Measurements from ENCODE around the gene NET1.
"Not testable (repeated sequence)": the region's sequence is repeated elsewhere in the genome, so short reads cannot be mapped to it uniquely, and the experiment has no call there.

The NET1 gene, protein sequence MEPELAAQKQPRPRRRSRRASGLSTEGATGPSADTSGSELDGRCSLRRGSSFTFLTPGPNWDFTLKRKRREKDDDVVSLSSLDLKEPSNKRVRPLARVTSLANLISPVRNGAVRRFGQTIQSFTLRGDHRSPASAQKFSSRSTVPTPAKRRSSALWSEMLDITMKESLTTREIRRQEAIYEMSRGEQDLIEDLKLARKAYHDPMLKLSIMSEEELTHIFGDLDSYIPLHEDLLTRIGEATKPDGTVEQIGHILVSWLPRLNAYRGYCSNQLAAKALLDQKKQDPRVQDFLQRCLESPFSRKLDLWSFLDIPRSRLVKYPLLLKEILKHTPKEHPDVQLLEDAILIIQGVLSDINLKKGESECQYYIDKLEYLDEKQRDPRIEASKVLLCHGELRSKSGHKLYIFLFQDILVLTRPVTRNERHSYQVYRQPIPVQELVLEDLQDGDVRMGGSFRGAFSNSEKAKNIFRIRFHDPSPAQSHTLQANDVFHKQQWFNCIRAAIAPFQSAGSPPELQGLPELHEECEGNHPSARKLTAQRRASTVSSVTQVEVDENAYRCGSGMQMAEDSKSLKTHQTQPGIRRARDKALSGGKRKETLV

DNA sequence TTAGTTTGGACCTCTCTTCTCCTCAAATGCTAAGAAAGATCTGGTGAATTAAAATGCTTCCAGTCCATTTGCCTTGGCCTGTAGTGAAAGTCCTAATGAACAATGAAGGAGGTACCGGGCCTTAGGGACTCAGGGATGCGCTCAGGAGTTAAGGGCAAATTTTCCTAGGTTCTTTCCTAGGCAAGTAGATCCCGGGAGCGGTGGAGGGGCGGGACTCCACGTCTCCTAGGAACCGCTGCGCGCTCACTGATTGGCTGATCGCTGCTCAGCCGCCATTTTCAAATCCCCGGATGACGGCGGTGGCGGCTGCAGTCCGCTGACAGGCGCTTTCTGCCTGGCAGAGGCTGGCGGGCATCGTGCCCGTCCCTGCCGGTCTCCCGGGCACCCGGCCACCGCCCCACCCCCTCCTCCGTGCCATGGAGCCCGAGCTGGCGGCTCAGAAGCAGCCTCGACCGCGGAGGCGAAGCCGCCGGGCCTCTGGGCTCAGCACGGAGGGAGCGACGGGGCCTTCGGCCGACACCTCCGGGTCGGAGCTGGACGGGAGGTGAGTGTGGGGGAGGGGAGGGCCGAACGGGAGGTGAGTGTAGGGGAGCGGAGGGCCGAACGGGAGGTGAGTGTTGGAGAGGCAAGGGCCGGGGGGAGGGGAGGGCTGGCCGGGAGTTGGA is at the start of gene NET1:
NET1 (plus strand) TSS at position 281 of the 665 bp plus-strand sequence; CDS start at position 417, 136 bp downstream.
- DNase-seq (ENCODE audit: low read depth): peak; percentile 34

DNA sequence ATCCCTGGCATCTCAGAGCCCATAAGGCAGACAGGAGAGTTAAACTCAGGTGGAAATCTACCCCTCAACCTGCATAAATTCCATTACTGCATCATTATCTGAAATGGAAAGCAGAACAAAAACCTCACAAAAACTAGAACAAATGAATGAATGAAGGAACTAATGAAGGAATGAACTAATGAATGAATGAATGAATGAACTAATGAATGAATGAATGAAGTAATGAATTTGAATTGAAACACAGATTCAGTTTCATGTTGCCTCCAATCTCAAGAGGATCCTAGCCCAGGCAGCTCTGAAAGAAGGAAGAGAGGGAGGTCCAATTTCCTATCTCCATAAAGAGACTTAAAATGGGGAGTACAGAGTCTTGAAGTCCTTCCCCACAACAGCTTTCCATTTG is 49.5 kb upstream of the NET1 start:
- DNase-seq (ENCODE audit: low read depth): no peak

DNA sequence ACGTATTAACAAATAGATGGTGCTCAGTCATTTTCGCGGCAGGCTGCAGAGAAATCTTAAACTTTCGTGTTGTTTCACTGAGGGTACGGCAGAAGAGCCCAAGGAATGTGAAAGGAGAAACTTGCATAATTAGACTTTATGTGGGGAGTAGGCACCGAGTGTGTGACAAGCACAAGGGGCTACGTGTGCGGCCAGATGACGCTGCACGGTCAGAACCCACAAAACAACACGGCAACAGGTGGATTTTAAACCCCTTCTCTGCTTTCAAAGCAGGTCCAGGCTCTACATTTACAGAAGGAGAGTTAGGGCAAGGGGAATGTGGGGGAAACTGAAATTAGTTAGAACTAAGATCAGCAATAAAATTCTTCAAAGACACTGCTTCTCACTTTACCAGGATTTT is 48.0 kb upstream of the NET1 start:
- DNase-seq (ENCODE audit: low read depth): no peak

DNA sequence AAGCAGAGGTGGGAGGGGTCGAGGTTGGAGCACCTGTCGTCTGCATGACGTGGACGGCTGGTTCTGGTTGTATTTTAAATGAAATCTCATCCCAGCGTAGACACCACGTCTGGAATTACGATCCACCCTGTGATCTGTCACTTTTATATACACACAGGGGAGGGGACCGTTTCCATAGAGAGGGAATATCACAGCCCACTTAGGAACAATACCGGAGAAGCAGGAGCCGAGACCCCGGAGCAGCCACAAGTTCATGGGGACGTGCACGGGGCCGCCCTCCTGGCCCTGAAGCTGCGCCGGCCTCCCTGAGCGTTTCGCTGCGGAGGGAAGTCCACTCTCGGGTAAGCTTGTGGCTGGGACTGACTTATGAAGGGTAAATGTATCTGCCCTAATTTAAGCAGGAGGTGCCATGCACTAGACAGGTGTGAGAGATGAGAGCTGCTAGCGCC is 47.4 kb upstream of the NET1 start, which contains the start of gene UCN3:
UCN3 (plus strand) TSS at position 77 of the 449 bp plus-strand sequence. CDS start 8,755 bp downstream, outside the sequence.
- DNase-seq (ENCODE audit: low read depth): no peak

DNA sequence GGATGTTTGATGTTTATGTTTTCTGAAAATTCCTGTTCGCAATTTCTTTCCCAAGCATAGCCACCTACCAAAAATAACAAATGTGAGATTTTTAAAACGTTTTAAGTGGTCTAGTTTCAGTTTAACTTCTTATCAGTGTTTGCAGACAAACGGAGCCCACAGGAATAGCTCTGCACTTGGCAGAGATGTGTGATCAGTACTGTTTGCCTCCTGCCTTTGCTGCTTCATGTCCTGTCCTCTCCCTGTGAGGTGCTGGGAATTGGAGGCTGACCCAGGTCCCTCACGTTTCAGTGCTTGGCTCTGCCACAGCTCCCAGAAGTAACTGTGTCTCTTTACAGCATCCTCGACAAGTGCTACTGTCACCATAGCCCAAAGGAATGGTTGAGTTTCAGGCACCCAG is 46.4 kb upstream of the NET1 start:
- DNase-seq (ENCODE audit: low read depth): no peak

DNA sequence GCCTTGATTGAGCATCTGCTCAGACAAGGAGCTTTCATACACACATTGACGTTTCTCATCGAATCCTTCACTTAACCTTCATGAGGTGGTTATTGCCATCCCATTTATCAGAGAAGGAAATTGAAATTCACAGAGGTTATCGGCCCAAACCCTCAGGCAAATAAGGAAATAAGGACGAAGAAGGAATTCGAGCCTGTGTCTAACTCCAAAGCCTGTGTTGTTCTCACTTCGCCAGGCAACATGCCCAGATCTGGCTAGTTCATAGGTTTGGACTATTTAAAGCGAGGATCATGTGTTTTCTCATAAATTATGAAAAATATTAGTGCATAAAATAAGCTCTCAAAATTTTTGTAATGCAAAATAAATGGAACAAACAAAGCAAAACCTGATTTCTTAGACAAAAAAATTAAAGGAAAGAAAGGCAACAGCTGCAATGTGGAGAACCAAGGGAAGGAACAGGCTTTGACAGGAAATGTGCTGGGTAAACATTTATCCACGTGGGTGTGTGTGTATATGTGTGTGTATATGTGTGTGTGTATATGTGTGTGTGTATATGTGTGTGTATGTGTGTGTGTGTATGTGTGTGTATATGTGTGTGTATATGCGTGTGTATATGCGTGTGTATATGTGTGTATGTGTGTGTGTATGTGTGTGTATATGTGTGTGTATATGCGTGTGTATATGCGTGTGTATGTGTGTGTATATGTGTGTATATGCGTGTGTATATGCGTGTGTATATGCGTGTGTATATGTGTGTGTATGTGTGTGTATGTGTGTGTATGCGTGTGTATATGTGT is 42.8 kb upstream of the NET1 start:
- no peak for DNase-seq (ENCODE audit: low read depth)

DNA sequence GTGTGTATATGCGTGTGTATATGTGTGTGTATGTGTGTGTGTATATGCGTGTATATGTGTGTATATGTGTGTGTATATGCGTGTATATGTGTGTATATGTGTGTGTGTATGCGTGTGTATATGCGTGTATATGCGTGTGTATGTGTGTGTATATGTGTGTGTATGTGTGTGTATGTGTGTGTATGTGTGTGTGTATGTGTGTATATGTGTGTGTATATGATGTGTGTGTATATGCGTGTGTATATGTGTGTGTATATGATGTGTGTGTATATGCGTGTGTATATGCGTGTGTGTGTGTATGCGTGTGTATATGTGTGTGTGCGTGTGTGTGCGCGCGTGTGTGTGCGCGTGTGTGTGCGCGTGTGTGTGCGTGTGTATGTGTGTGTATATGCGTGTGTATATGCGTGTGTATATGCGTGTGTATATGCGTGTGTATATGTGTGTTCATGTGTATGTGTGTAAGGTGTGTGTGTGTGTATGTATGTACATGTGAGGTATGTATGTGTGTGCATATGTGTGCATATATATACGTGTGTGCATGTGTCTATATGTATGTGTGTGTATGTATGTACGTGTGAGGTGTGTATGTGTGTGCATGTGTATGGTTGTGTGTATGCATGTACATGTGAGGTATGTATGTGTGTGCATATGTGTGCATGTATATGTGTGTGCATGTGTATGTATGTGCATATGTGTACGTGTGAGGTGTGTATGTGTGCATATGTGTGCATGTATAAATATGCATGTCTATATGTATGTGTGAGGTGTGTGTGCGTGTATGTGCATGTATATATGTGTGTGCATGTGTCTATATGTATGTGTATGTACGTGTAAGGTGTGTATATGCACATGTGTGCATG is 41.6 kb upstream of the NET1 start:
- no peak for DNase-seq (ENCODE audit: low read depth)

DNA sequence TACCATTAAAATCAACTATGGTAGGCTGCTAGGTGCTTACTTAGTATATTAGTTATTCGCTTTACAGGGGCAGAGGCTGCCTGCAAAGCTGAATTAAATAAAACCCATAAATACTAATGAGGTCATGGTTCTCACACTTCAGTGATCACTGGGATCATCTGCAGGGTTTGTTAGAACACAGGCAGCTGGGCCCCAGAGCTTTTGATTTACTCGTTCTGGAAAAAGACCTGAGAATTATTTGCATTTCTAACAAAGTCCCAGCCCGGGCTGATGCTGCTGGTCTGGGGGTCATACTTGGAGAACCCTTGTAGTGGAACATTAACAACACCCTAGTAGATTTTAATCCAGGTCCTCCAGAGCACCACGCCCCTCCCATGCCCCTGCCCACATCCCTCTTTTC is 39.0 kb upstream of the NET1 start:
- no peak for DNase-seq (ENCODE audit: low read depth)

DNA sequence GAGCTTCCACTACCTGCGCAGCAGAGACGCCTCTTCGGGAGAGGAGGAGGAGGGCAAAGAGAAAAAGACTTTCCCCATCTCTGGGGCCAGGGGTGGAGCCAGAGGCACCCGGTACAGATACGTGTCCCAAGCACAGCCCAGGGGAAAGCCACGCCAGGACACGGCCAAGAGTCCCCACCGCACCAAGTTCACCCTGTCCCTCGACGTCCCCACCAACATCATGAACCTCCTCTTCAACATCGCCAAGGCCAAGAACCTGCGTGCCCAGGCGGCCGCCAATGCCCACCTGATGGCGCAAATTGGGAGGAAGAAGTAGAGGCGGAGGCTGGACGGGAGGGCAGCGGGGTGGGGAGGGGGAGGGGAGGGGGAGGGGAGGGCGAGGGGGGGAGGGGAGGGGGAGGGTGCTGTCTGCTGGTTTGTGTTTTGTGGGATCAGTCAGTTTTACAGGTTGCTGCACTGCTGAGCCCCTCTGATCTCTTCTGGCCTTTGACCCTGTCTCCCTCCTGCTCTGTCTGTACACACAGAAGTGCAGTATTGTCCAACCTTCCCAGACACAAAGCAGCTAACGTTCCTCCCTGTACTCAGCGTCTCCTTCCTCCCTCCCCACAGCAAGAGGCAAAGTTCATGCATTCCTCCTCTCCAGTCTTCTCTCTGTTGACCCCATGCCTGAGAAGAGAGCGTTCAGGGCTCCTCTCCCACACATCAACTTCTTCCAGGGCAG is 38.3 kb upstream of the NET1 start:
- no peak for DNase-seq (ENCODE audit: low read depth)

DNA sequence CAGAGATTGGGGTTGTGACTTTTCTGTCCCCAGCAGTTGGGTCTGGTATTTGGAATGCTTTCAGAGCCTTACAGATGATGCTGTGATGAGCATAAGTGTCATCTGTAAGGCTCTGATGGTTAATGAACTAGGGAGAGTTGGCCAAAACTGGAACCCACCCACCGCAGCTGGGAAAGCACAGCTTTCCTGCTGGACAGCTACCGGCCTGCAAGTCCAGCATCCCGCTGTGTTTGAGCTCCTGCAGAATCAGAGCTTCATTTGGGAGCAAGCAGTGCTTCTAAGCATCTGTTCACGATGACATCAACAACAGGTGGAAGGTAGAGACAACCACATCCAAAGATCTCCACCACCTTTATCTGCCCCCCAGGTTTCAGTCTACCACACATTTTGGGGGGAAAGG is 35.9 kb upstream of the NET1 start:
- no peak for DNase-seq (ENCODE audit: low read depth)

DNA sequence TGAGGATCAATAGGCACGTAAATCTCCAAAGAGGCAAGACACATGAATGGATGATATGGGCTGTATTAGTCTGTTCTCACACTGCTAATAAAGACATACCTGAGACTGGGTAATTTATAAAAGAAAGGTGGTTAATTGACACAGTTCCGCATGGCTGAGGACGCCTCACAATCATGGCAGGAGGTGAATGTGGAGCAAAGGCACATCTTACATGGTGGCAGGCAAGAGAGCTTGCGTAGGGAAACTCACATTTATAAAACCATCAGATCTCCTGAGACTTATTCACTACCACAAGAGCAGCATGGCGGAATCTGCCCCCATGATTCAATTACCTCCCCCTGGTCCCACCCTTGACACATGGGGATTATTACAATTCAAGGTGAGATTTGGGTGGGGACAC is 33.2 kb upstream of the NET1 start:
- DNase-seq (ENCODE audit: low read depth): not testable (repeated sequence)

DNA sequence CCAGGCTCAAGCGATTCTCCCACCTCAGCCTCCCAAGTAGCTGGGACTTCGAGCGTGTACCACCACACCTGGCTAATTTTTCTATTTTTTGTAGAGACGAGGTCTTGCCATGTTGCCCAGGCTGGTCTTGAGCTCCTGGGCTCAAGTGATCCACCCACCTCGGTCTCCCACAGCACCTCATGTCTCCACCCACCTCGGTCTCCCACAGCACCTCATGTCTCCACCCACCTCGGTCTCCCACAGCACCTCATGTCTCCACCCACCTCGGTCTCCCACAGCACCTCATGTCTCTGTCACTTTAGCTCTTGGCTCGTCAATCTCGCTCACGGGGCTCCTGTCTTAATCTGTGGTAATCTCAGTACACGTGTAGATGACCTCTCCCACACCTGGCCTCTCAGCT is 32.0 kb upstream of the NET1 start:
- not testable (repeated sequence) for DNase-seq (ENCODE audit: low read depth)

DNA sequence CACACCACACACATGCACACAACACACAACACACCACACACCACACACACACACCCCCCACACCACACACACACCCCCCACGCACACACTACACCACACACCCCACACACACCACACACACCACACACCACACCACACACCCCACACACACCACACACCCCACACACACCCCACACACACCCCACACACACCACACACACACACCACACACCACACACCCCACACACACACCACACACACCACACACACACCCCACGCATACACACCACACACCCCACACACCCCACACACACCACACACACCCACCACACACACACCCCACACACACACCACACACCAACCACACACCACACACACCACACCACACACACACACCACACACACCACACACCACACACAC is 31.2 kb upstream of the NET1 start:
- DNase-seq (ENCODE audit: low read depth): no peak

DNA sequence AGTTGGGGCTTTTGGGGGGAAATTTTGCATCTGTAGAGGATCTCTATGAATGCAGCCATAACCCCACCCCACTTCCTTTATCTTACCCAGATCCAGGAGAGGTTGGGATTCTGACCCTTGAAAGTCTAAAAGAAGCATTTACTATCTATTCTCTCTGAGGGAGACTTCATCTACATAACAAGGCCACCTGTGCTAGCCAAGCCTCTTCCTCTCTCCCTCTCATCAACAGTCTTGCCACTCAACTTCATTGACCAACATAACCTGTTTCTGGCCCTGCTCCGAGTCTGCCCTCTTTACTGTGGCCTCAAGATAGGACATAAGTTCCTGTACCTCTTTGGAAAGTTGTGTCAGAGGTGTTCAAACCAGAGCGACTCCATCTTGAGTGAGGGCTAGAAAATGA is 27.1 kb upstream of the NET1 start:
- no peak for DNase-seq (ENCODE audit: low read depth)

DNA sequence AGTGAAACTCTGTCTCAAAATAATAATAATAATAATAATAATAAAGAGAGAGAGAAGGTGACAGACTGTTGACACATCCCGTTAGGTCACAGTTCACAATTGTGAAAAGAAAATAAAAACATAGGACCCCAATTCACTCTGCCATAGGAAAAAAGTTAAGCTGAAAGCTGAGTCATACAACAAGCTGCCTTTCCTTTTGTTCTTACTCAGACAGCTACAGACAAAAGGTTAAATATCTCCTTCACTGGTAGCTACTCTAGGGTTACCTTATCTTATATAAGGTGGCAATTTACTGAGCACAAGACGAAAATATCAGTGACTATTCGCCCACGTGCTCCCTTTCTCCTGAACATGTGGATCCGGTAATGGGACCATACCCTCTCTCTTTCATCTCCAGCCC is 25.2 kb upstream of the NET1 start:
- no peak for DNase-seq (ENCODE audit: low read depth)

DNA sequence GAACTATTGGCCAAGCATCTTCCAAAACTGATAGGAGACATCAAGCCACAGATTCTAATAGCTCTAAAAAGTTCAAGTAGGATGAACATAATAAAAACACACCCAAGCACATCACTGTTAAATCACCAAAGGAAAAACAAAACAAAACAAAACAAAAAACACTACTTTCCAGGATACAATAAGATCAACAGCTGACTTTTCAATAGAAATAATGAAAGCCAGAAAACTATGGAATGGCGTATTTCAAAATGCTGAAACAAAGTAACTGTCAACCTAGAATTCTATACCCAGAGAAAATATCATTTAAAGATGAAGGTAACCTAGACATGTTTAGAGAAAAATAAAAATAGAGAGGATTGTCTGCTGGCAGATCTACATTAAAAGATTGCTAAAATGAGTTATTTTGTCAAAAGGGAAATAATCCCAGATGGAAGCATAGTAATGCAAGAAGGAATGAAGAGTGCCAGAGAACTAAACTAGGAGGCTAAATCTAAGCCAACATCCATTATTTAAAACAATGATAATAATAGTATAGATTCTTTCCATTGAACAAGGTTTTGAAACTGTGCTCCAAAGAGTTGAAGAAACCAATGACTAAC is 21.7 kb upstream of the NET1 start:
- no peak for DNase-seq (ENCODE audit: low read depth)

DNA sequence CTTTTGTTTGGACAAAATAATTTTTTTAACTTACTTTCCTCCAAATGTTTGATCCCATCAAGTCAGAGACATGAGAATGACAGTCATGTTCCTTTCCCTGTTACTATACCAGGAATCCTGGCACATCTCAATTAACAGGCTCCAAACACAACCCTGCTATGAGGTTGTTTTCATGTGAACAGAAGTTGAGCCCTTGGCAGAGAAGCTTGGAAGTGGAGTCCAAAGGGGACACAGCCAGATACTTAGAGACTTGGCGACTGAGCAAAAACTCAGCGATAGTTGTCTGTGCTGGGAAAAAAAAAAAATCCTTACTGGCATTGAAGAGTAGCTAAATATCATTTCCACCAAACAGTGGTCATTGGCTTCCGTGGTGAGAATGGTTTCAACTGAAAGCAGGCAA is 20.6 kb upstream of the NET1 start:
- DNase-seq (ENCODE audit: low read depth): no peak

DNA sequence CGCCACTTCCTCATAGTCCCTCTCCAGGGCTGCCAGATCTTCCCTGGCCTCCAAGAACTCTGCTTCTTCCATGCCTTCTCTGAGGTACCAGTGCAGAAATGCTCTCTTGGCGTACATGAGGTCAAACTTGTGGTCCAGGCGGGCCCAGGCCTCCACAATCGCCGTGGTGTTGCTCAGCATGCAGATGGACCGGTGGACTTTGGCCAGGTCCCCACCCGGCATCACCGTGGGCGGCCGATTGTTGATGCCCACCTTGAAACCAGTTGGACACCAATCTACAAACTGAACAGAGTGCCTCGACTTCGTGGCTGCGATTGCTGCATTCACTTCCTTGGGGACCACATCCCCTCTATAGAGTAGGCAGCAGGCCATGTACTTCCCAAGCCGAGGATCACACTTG is 18.8 kb upstream of the NET1 start:
- no peak for DNase-seq (ENCODE audit: low read depth)

DNA sequence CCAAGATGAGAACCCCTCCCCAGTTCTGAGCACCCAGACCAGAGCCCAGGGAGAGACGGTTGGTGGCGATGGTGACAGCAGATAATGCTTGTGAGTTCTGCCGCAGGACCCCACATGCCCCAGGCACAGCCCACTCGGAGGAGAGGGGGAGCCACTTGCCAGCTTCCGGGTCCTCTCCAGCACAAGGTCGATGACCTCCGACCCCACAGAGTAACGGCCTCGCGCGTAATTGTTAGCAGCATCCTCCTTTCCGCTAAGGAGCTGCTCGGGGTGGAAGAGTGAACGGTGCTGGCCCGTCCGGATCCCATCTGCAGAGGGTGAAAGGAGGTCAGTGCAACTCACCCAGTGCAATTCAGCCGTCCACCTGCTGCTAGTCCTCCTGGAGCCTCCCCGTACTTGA is 17.2 kb upstream of the NET1 start:
- DNase-seq (ENCODE audit: low read depth): no peak

All from stimulated activated CD8-positive, alpha-beta memory T cell treated with anti-CD3 and anti-CD28 coated beads, Interleukin-15, amount 100 ng/mL, for 1 hour (primary cell).